ENCODE measurements around the gene LGALS9. TPM values are rescaled to one million over a fixed set of nuclear protein-coding genes. Genes with fewer than 3 reads are reported as not detected.
A peak's percentile ranks its signal among the peaks of the same experiment; 100 is the strongest.

LGALS9 gene
- total RNA-seq, 1 experiment from 2014 or later, result 3.0 TPM

DNA sequence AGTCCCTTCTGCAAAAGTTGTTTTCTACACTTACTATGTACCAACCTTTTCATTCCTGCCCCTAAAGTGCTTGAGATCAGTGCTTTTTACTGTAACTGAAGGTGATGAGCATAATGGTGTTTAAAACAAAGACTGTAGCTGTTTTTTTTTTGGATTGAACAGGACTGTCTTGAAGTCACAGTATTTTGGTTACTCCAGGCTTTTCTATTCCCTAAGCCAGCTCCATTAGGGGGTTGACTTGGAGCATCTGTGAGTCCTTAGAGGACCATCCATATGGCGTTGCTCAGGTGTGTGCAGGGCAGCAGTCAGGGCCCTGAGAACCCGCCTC, 29.0 kb upstream of the LGALS9 start:
- H3K9me3 ChIP-seq, result no peaks in the 10 kb centered on the region
- H3K4me3 ChIP-seq (ENCODE audit: low read depth, low read length), result no peak overlapping the region
- ChIA-PET CTCF (interaction anchor here (1.0 to 6.2 kb wide), 7 partner anchors 34 to 146 kb away, joined by 3 to 95 read pairs (median 5); partner anchors contain the start of gene KSR1), POLR2A (no interaction called here)
- Mint-ChIP-seq H3K27me3 (ENCODE audit: insufficient read depth, unreplicated experiment) (no peaks in the 10 kb centered on the region), H3K9me3 (ENCODE audit: unreplicated experiment) (no peaks in the 10 kb centered on the region), H3K4me3 (ENCODE audit: unreplicated experiment) (no peak overlapping the region), H3K27ac (ENCODE audit: unreplicated experiment) (no peak overlapping the region), H3K36me3 (ENCODE audit: insufficient read depth, unreplicated experiment) (peaks cover 65% of the 10 kb centered on the region), H3K4me1 (ENCODE audit: low read depth, unreplicated experiment) (peaks cover 6% of the 10 kb centered on the region)
- no TSS peak for BruUV-seq (replicated peaks)
- no peaks in the 10 kb centered on the region for H3K27me3 ChIP-seq (replicated peaks; ENCODE audit: control insufficient read depth, insufficient read depth, low read length)
- no peaks in the 10 kb centered on the region for H3K4me1 ChIP-seq
- no peak for DNase-seq
- intact Hi-C loops (cut with micrococcal nuclease; ENCODE audit: unreplicated experiment), result loop anchor here (1.0 to 10.0 kb wide), 10 partner anchors 21 to 365 kb away; partner anchors contain the start of gene KSR1
- TF ChIP-seq, protein P1, sequence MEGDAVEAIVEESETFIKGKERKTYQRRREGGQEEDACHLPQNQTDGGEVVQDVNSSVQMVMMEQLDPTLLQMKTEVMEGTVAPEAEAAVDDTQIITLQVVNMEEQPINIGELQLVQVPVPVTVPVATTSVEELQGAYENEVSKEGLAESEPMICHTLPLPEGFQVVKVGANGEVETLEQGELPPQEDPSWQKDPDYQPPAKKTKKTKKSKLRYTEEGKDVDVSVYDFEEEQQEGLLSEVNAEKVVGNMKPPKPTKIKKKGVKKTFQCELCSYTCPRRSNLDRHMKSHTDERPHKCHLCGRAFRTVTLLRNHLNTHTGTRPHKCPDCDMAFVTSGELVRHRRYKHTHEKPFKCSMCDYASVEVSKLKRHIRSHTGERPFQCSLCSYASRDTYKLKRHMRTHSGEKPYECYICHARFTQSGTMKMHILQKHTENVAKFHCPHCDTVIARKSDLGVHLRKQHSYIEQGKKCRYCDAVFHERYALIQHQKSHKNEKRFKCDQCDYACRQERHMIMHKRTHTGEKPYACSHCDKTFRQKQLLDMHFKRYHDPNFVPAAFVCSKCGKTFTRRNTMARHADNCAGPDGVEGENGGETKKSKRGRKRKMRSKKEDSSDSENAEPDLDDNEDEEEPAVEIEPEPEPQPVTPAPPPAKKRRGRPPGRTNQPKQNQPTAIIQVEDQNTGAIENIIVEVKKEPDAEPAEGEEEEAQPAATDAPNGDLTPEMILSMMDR (IDR thresholded peaks at IDR 0.05; ENCODE audit: insufficient read depth in 1 of 2, low read depth in 1 of 2, low read length in 1 of 2, severe bottlenecking in 1 of 2, unreplicated experiment in 1 of 2), result no peak
- H3K36me3 ChIP-seq (ENCODE audit: control insufficient read depth, insufficient read depth, low read length), result peaks cover 9% of the 10 kb centered on the region

DNA sequence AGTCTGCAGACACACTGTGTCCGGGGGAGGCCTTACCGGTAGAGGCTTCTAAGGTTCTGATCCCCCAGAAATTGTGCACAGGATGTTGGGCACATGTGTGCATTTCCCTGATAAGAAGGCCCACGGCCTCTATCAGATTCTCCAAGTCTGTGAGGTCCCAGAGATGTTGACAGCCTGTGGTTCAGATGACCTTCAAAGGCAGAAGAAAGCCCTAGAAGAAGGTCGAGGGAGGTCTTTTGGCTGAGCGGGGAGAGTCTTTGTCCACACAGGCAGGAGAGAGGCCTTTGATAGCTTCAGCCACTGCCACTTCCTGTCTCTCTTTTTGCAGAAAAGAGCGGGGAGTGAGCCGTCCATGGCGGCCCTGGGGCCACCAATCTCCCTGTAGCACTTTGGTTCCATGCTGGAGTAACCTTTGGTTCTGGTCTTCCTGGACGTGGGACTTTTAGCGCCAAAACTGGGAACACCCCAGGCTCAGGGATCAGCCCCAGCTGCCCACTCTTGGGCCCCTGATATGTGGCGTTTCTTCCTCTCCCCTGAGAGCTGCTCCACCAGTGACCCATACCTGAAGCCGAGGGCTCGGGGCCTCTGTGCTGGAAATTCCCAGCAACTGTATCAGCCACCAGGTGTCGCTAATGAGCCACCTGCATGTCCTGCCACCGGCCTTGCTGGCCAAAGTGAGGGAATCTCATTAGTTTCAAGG, 28.1 kb upstream of the LGALS9 start:
- ChIA-PET CTCF (interaction anchor here (0.6 to 6.2 kb wide), 16 partner anchors 9 to 529 kb away, joined by 3 to 95 read pairs (median 5); partner anchors contain the start of genes KSR1 and LYRM9), POLR2A (interaction anchor here (0.5 kb wide), 1 partner anchor 21 kb away, joined by 3 read pairs; no protein-coding TSS in a partner anchor)
- H3K4me1 Mint-ChIP-seq (ENCODE audit: low read depth, unreplicated experiment), result peaks cover 6% of the 10 kb centered on the region
- H3K27ac Mint-ChIP-seq (ENCODE audit: unreplicated experiment), result no peak overlapping the region
- Histone ChIP-seq H3K27me3 (replicated peaks; ENCODE audit: control insufficient read depth, insufficient read depth, low read length) (no peaks in the 10 kb centered on the region), H3K36me3 (ENCODE audit: control insufficient read depth, insufficient read depth, low read length) (peaks cover 9% of the 10 kb centered on the region), H3K9me3 (no peaks in the 10 kb centered on the region), H3K4me1 (no peaks in the 10 kb centered on the region), H3K4me3 (ENCODE audit: low read depth, low read length) (no peak overlapping the region)
- peak; percentile 89 to 94 for DNase-seq
- no TSS peak for BruUV-seq (replicated peaks)
- H3K27me3 Mint-ChIP-seq (ENCODE audit: insufficient read depth, unreplicated experiment), result no peaks in the 10 kb centered on the region
- peaks cover 65% of the 10 kb centered on the region for H3K36me3 Mint-ChIP-seq (ENCODE audit: insufficient read depth, unreplicated experiment)
- intact Hi-C loops (cut with micrococcal nuclease; ENCODE audit: unreplicated experiment), result loop anchor here (1.0 to 10.0 kb wide), 5 partner anchors 38 to 218 kb away; no protein-coding TSS in a partner anchor
- H3K4me3 Mint-ChIP-seq (ENCODE audit: unreplicated experiment), result no peak overlapping the region
- H3K9me3 Mint-ChIP-seq (ENCODE audit: unreplicated experiment), result no peaks in the 10 kb centered on the region
- TF ChIP-seq, protein P1 (IDR thresholded peaks at IDR 0.05; ENCODE audit: insufficient read depth in 1 of 2, low read depth in 1 of 2, low read length in 1 of 2, severe bottlenecking in 1 of 2, unreplicated experiment in 1 of 2), result peak; percentile 99 to 100

DNA sequence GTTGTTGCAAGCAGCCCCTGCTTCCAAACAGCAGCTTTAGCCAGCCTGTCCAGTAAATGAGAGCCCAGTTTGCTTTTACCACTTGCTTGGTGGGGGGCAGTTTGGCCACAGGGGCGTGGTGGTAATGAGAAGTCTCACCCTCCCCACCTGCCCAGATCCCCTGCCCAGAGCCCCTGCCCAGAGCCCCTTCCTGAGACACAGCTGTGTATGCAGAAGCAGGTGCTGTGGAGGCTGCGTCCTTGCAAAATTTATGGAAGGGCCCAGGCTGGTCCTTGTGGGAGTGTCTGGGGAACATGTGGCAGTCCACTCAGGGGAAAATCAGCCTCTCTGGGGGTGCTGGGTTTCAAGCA, 27.6 kb upstream of the LGALS9 start:
- Histone ChIP-seq H3K4me3 (ENCODE audit: low read depth, low read length) (no peak overlapping the region), H3K36me3 (ENCODE audit: control insufficient read depth, insufficient read depth, low read length) (peaks cover 6% of the 10 kb centered on the region), H3K4me1 (no peaks in the 10 kb centered on the region), H3K9me3 (no peaks in the 10 kb centered on the region), H3K27me3 (replicated peaks; ENCODE audit: control insufficient read depth, insufficient read depth, low read length) (no peaks in the 10 kb centered on the region)
- intact Hi-C loops (cut with micrococcal nuclease; ENCODE audit: unreplicated experiment), result loop anchor here (1.0 to 10.0 kb wide), 5 partner anchors 37 to 219 kb away; no protein-coding TSS in a partner anchor
- POLR2A ChIA-PET, result interaction anchor here (0.5 kb wide), 1 partner anchor 22 kb away, joined by 3 read pairs; no protein-coding TSS in a partner anchor
- TF ChIP-seq, protein P1 (IDR thresholded peaks at IDR 0.05; ENCODE audit: insufficient read depth in 1 of 2, low read depth in 1 of 2, low read length in 1 of 2, severe bottlenecking in 1 of 2, unreplicated experiment in 1 of 2), result no peak
- H3K27me3 Mint-ChIP-seq (ENCODE audit: insufficient read depth, unreplicated experiment), result no peaks in the 10 kb centered on the region
- H3K9me3 Mint-ChIP-seq (ENCODE audit: unreplicated experiment), result no peaks in the 10 kb centered on the region
- no peak for DNase-seq
- no TSS peak for BruUV-seq (replicated peaks)
- H3K4me1 Mint-ChIP-seq (ENCODE audit: low read depth, unreplicated experiment), result peaks cover 6% of the 10 kb centered on the region
- no peak overlapping the region for H3K27ac Mint-ChIP-seq (ENCODE audit: unreplicated experiment)
- peaks cover 68% of the 10 kb centered on the region for H3K36me3 Mint-ChIP-seq (ENCODE audit: insufficient read depth, unreplicated experiment)
- CTCF ChIA-PET, result interaction anchor here (0.6 to 6.2 kb wide), 15 partner anchors 8 to 313 kb away, joined by 3 to 95 read pairs (median 5); partner anchors contain the start of genes KSR1 and LYRM9
- no peak overlapping the region for H3K4me3 Mint-ChIP-seq (ENCODE audit: unreplicated experiment)

Data from Caco-2 (cell line).